ENCODE data around the gene A1BG.
"Not testable (repeated sequence)": the region's sequence is repeated elsewhere in the genome, so short reads cannot be mapped to it uniquely, and the experiment has no call there.

The A1BG gene

GRCh38 chr19:58334691-58335249 is 18.5 kb downstream of the A1BG start:
- no peak for DNase-seq

DNA sequence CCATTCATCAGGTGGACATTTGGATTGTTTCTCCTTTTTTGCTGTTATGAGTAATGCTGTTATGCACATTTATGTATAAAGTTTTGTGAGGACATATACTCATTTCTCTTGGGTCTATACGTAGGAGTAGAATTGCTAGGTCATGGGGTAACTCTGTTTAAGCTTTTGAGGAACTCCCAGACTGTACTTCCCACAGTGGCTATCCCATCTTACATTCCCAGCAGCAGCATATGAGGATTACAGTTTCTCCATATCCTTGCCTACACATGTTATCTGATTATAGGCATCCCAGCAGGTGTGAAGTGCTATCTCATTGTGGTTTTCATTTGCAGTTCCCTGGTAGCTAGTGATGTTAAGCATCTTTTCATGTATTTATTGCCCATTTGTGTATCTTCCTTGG is 20.6 kb downstream of the A1BG start:
- DNase-seq, result no peak

- DNase-seq, result no peak
Observed at GRCh38 chr19:58330458-58330857, 22.8 kb downstream of the A1BG start.

- DNase-seq, result peak; percentile 43
Observed at GRCh38 chr19:58328999-58329398, 24.3 kb downstream of the A1BG start.

GRCh38 chr19:58326914-58327726 is 26.2 kb downstream of the A1BG start, which contains the start of gene ZSCAN22:
Gene ZSCAN22 (plus strand): TSS chr19:58326994. CDS start chr19:58334803, 7,809 bp downstream.
- peak; percentile 79 for DNase-seq

DNA sequence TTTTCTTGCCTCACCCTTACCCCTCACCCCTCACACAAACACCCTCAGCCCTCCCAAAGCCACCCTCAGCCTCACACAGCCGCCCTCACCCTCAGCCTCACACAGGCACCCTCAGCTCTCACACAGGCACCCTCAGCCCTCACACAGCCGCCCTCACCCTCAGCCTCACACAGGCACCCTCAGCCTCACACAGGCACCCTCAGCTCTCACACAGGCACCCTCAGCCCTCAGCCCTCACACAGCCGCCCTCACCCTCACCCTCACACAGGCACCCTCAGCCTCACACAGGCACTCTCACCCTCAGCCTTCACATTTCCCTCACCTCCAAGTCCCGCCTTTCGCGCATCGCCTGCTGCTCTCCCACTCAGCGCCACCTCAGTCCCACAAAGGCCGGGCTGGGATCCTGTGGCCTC is 26.8 kb downstream of the A1BG start:
- no peak for DNase-seq

DNA sequence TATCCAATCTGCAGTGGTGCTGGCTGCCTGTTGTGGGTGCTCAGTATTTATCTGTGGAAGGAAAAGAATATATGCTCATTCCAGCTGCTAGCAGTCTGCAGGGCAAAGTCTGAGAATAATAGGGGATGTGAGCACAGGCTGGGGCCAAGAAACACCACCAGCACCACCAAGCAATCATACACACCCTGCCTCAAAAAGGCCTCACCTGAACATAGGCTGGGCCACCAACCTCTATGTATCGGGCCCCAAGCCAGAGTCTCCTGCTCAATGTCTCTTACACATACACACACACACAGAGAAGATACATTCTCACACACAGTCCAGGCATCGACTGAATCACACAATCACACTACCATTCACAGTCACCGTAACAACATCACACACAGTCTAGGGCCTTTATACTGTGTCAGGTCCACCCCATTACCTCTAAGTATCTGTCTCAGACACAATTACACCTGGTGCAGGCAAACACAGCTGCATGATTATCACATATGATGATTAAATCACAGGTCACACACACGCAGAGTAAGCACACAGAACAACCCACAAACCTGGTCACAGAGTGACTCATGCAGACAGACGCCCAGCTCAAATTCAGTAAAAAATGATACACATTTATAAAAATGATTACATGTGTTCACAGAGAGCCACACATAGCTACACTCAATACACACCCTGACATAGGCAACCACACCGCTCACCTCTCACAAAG is 27.8 kb downstream of the A1BG start:
- DNase-seq, result no peak

GRCh38 chr19:58319241-58319640 is 34.1 kb downstream of the A1BG start:
- DNase-seq, result no peak

GRCh38 chr19:58318297-58318696 is 35.0 kb downstream of the A1BG start:
- DNase-seq, result no peak

GRCh38 chr19:58317476-58318072 is 35.7 kb downstream of the A1BG start:
- no peak for DNase-seq

GRCh38 chr19:58315580-58315979 is 37.7 kb downstream of the A1BG start:
- DNase-seq, result no peak

GRCh38 chr19:58311345-58311865 is 41.9 kb downstream of the A1BG start:
- no peak for DNase-seq

DNA sequence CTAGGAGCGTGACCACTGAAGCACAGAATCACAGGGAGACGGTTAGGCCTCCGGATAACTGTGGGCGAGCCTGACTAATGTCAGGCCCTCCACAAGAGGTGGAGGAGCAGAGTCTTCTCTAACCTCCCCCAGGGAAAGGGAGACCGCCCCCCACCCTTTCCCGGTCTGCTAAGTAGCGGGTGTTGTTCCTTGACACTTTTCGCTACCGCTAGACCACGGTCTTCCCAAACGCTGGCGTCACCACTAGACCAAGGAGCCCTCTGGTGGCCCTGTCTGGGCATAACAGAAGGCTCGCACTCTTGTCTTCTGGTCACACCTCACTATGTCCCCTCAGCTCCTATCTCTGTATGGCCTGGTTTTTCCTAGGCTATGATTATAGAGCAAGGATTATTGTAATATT is 42.6 kb downstream of the A1BG start:
- not testable (repeated sequence) for DNase-seq

DNA sequence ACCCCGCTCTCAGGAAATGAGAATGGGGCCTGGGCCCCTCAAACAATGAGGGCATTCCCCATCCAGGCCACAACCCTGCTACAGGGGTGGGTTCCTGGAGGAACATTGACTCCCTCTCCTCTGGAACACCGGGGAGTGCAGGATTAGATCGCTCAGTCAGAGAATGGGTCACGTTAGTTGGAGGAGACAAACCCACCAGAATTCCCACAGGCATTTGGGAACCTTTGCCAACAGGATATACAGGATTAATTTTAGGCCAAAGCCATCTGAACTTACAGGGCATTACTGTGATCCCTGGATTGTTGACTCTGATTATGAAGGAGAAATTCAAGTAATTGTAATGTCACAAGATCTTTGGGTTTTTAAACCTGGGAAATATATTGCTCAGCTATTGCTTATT is 45.6 kb downstream of the A1BG start:
- DNase-seq, result no peak

GRCh38 chr19:58305932-58306323 is 47.4 kb downstream of the A1BG start:
- DNase-seq, result no peak

DNA sequence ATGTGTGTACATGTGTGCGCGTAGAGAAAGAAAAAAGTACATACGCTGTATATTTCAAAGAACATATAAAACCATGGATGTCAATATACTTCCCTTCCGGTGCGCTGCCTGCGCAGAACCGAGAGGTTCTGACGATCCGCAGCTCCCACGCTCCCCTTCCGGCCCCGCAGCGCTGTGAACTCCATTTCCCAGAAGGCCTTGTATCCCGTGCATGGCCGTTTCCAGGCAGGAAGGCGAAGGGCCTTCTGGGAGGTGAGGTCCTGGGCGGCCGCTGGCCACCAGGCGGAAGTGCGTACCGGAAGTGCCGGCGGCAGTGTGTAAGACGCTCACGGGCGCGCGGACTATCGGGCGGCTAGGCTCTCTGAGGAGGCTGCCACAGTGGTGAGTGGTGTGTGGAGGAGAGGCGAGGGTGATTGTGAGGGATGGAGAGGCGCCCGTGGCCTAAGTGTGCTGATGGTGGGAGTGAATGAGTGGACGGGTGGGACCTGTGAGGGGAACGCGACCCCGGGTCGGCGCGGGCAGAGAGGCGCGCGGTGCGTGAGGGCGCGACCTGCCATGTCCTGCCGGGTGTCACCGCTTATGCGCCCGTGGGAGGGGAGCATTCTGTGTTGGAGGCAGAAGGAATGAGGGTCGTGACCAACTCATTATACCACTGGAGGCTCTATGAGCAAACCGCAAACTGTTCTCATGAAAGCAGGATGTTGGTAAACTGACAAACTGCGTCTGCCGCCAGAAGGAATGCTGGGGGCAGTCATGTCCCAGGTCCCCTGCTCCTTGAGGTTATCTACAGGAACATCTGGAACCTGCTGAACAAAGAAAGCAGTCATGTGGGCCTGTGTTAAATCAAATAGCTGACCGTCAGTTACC is 48.0 kb downstream of the A1BG start, which contains the start of gene ERVK3-1:
Gene ERVK3-1, plus strand, starts transcription at position 313 of the 867 bp plus-strand sequence. CDS start 6,792 bp downstream, outside the sequence.
- DNase-seq, result peak; percentile 95

DNA sequence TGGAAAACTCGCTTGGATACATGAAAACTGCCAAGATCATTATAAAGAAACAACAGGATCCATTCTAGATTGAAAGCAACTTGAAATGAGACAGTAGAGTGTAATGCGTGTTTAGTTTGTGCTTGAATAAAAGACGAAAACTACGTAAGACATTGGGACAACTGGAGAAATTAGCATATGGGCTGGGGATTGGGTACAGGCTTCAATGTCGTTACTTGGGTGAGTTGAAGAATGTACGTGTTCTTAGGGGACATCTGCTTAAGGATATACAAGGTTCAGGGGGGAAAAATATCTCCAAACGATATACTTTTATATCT is 48.6 kb downstream of the A1BG start:
- no peak for DNase-seq

- no peak for DNase-seq
Observed at GRCh38 chr19:58304255-58304654, 49.0 kb downstream of the A1BG start.

DNA sequence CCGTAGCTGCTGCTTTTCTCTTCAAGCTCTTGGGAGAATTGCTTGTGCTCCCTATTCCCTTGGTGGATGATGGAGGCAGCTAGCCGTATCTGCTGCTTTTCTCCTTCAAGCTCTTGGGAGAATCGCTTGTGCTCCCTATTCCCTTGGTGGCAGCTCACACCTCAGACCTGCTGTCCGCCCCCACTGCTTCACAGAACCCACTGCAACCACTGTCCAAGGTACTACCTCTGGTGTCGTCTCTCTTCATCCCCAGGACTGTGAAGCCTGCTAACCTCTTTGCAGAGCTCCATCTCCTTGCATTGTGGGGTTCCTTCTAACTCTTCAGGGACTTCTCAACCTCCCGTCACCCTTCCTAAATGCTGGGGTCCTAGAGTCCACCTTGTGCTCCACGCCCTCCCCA is 52.7 kb downstream of the A1BG start:
- no peak for DNase-seq

GRCh38 chr19:58296104-58296503 is 57.2 kb downstream of the A1BG start:
- no peak for DNase-seq
